G401.6 (cell line): Measurements from ENCODE around the gene AASDH.

Source experiments
- FAIRE-seq: peaks from 2 replicates; lab custom pipeline; 2012; peaks lifted over from hg19 to GRCh38; lab: Jason Lieb, UNC

Gene AASDH

DNA sequence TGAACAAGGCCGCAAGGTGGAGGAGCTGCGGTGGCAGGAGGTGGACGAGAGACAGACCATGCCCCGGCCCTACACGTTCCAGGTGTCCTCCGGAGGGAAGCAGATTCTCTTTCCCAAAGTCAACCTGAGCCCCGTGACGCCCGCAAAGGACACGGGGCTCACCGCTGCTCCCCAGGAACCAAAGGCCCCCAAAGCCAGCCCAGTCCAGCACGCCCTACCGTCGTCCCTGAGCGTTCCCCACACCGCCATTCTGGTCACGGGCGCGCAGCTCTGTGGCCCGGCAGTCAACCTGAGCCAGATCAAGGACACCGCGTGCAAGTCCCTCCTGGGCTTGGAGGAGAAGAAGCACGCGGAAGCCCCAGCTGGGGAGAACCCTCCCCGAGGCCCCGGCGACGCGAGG lies 72.2 kb downstream of the AASDH start:
- FAIRE-seq, result no peak

GRCh38 chr4:56314207-56314915 lies 72.9 kb downstream of the AASDH start:
- FAIRE-seq, result no peak

DNA sequence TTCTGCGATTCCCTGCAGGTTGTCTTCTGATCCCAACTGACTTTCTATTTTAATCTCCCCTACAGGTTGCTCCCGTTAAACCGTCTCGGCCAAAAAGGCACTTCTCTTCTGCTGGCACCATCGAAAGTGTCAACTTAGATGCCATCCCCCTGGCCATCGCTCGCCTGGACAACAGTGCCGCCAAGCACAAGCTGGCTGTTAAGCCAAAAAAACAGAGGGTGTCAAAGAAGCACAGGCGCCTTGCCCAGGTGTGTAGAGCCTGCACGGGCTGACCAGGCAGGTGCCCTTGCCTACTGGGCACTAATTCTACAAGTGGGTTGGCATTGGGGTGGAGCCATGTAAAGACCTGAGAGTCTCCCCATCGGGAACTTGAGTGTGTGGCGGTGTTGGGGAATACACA lies 74.2 kb downstream of the AASDH start:
- no peak for FAIRE-seq

GRCh38 chr4:56311299-56311975 lies 75.9 kb downstream of the AASDH start:
- no peak for FAIRE-seq

- no peak for FAIRE-seq
Measured at GRCh38 chr4:56310401-56311125, 76.7 kb downstream of the AASDH start.

GRCh38 chr4:56308384-56308783 lies 78.9 kb downstream of the AASDH start:
- FAIRE-seq, result no peak

- FAIRE-seq, result no peak
Measured at GRCh38 chr4:56307423-56307822, 79.9 kb downstream of the AASDH start.

DNA sequence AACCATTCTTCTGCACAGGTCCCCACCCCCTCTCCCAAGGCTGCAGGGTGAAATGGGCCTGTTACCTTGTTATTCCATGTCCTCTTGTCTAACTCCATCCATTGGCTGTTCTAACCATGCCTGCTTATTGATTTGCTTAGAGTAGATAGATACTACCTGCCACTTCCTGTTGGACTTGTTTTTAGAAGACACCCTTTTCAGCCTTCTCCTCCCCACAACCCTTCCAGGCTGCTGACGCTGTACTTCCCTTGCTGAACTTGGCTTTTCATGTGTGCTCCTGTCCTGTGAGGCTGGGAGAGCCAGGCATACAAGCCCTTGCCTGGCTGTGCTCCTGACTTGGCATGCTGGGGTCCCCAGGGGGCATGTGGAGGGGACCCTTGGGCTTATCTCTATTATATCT lies 81.9 kb downstream of the AASDH start:
- no peak for FAIRE-seq

- no peak for FAIRE-seq
Measured at GRCh38 chr4:56303921-56304320, 83.4 kb downstream of the AASDH start.

DNA sequence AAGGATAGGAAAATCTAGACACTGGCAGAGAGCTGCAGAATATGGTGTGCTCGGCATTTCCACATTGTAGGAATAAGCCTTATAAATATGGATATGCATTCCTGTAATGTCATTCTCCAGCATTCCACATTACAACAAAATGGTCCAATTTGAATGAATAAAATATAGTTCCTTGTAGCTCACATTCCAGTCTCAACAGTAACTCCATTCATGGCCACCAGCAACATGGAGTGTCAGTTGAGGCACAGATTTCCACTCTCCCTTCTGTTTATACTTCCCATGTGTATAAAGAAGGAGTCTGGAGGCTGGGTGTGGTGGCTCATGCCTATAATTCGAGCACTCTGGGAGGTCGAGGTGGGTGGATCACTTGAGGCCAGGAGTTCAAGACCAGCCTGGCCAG lies 84.5 kb downstream of the AASDH start:
- no peak for FAIRE-seq

DNA sequence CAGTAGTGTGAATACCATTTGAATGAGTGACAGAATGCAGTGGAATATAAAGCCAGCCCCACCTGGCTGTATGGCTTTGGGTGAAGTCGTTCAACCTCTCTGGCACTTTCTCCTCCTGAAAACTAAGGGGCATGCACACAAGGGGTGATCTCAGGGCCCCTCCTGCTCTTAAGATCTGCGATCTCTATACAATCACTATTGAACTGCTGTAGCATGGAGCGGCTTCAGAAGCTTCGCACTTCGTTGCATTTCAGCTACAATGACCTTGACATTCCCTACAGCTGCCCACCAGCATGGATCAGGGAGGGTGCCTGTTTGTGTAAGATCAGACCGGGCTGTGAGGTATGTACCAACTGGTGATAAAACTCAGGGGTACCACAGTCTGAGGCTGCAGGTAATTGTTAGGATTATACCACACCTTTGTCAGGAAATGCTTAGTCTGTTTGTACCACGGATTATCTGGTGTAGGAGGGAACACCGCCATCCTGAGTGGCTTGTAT lies 85.2 kb downstream of the AASDH start:
- FAIRE-seq, result no peak

DNA sequence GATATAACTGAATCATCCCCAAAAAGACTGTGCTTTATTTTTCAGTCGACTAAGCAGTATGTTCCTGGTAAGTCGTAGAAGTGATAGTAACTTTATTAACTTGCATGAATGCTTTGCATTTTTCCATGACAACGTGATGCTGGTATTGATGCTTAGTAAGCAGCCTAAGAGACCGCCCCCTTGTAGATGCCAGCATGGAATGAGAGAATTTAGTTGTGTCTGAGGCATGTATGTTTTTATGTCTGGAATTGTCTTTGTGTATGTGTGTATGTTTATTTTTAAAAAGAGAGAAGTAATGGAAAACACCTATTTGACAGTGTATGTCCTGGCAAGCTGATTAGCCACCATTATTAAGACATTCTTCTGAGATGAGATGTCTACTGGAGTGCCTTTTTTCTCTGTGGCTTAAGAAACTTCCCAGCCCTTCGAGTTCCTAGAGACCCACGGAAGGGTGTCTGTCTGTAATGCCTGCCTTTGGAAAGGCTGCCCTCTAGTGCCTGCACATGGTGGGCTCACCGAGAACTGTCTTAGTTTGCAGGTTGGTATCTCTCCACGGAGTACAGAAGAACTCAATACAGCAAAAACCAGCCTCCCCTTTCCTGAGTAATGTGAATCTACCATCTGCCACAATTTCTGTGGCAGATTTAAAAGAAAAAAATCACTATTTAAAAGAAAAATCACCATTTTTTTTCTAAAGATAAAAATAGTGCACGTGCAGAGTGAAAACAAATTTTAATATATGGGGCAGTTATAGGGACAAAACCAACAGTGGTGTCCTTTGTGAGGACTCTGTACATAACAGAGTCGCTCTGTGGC lies 85.9 kb downstream of the AASDH start:
- FAIRE-seq, result peak; percentile 85

DNA sequence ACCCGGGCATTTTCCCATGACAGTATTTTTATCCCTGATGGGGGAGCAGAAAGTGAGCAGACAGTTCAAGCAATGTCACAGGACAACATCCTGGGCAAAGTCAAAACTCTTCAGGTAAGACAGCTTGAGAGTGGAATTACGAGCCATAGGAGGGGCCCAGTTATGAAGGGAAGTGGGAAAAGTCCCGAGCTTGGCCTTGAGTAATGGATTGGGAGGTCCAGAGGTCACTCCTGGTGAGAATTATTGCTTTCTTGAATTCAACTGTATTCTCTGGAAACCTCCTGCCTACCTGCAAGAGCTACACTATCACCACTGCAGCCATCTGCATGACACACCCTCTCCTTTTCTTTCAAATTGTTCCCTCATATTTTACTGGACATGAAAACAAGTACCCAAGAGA lies 89.1 kb downstream of the AASDH start:
- FAIRE-seq, result no peak

DNA sequence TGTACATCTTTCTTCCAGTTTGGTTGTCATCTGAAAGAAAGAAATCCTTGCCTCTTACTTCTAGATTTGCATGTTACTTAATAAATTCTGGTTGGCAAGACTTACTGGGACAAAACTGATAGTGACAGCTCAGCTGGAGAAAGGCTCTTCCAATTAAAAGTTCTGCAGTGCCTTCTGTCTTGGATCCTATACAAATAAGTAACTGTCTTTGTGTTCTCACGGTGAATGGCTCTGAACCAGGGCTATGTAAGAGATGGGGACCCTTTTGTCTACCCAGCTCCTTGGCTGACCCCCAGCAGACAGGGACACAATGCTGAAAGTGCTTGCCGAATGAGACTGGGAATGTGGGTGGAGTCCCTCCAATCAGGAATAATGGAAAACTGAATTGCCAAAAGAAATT lies 89.5 kb downstream of the AASDH start:
- FAIRE-seq, result no peak

GRCh38 chr4:56296526-56296925 lies 90.8 kb downstream of the AASDH start:
- no peak for FAIRE-seq

DNA sequence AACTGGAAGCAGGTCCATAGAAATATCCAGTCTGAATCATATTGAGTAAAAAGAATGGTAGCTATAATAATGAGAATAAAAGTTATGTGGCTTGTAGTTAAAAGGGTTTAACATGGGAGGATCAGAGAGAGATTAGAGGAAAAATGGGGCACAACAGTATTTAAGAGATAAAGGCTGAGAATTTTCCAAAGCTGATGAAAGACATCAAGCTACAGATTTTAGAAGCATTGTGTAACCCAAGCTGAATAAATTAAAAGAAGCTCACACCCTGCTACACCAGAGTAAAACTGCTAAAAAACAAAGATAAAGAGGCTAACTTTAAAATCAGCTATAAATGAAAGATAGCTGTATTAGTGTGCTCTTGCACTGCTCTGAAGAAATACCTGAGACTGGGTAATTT lies 94.2 kb downstream of the AASDH start:
- FAIRE-seq, result no peak

GRCh38 chr4:56289934-56290333 lies 97.4 kb downstream of the AASDH start:
- FAIRE-seq, result no peak

GRCh38 chr4:56288663-56289062 lies 98.6 kb downstream of the AASDH start:
- no peak for FAIRE-seq
